Naive thymus-derived CD4-positive, alpha-beta T cell (primary cell): ENCODE measurements around the gene MAGEA10. TPM values are rescaled to one million over a fixed set of nuclear protein-coding genes. Genes with fewer than 3 reads are reported as not detected.
"Not testable (repeated sequence)": the region's sequence is repeated elsewhere in the genome, so short reads cannot be mapped to it uniquely, and the experiment has no call there.

Source experiments
- ATAC-seq: fragments of 150-1000 bp; cut with Tn5 transposase; 2 replicates; pipeline ENCODE4 v1.10.0; 2021; ENCODE audit warnings: mild to moderate bottlenecking, moderate library complexity
- CTCF ChIA-PET: fragments of 350-600 bp; sonication (Branson Sonifier 250); formaldehyde crosslinking; loops from one replicate; lab custom pipeline; 2021; ENCODE audit warnings: antibody characterized with exemption; lab: Charles Lee
- POLR2A ChIA-PET: fragments of 350-600 bp; sonication (Branson Sonifier 250); formaldehyde crosslinking; loops from one replicate; lab custom pipeline; 2021; ENCODE audit warnings: antibody characterized with exemption, inconsistent platforms; lab: Charles Lee
- DNase-seq, 9 donors: peaks; one replicate each; pipeline versions ENCODE4 v3.0.0 to v3.0.0-alpha.2; 2020 to 2022; ENCODE audit warnings: mixed read lengths in 1 of 9
- H3K27ac ChIP-seq: one replicate; pipeline ENCODE4 v1.7.0; 2013; ENCODE audit warnings: mild to moderate bottlenecking, low read depth, low read length, moderate library complexity
- H3K27me3 ChIP-seq, 2 donors: one replicate each; pipeline ENCODE4 v1.7.0; 2013; ENCODE audit warnings: low read length in 2 of 2, mild to moderate bottlenecking in 2 of 2, moderate library complexity in 2 of 2; ENCODE audit not compliant: control insufficient read depth in 2 of 2, insufficient read depth in 2 of 2
- H3K36me3 ChIP-seq, 3 experiments: 1 replicate in 2 of 3; 2 replicates in 1 of 3; pipeline ENCODE4 v1.7.0; 2013; ENCODE audit warnings: low read length in 3 of 3, mild to moderate bottlenecking in 3 of 3, moderate library complexity in 1 of 3; ENCODE audit not compliant: insufficient read depth in 3 of 3, control insufficient read depth in 2 of 3
- H3K4me1 ChIP-seq, 2 donors: one replicate each; pipeline ENCODE4 v1.7.0; 2013; ENCODE audit warnings: low read length in 2 of 2, mild to moderate bottlenecking in 2 of 2, moderate library complexity in 1 of 2; ENCODE audit not compliant: control insufficient read depth in 2 of 2, insufficient read depth in 2 of 2
- H3K4me3 ChIP-seq: 2 replicates; pipeline ENCODE4 v1.7.0; 2013; ENCODE audit warnings: mild to moderate bottlenecking, low read length
- H3K9me3 ChIP-seq, 3 experiments: 1 replicate in 2 of 3; 2 replicates in 1 of 3; pipeline ENCODE4 v1.7.0; 2013; ENCODE audit warnings: low read length in 3 of 3; ENCODE audit not compliant: control insufficient read depth in 2 of 3
- H3K27ac Mint-ChIP-seq, 9 donors: one replicate each; pipeline ENCODE4 v1.8.0; 2020 to 2022; ENCODE audit warnings: mixed read lengths in 9 of 9, mild to moderate bottlenecking in 8 of 9, moderate library complexity in 5 of 9, inconsistent platforms in 2 of 9
- H3K27me3 Mint-ChIP-seq, 5 donors: one replicate each; pipeline ENCODE4 v1.8.0; 2021 to 2022; ENCODE audit warnings: mixed read lengths in 5 of 5, mild to moderate bottlenecking in 1 of 5
- H3K36me3 Mint-ChIP-seq, 5 donors: one replicate each; pipeline ENCODE4 v1.8.0; 2020 to 2022; ENCODE audit warnings: mixed read lengths in 5 of 5, mild to moderate bottlenecking in 3 of 5, inconsistent platforms in 1 of 5
- H3K4me1 Mint-ChIP-seq, 7 donors: one replicate each; pipeline ENCODE4 v1.8.0; 2020 to 2022; ENCODE audit warnings: mixed read lengths in 7 of 7, mild to moderate bottlenecking in 3 of 7, inconsistent platforms in 1 of 7
- H3K4me3 Mint-ChIP-seq, 10 donors: one replicate each; pipeline ENCODE4 v1.8.0; 2020 to 2022; ENCODE audit warnings: mild to moderate bottlenecking in 10 of 10, mixed read lengths in 10 of 10, moderate library complexity in 6 of 10, inconsistent platforms in 2 of 10
- H3K9me3 Mint-ChIP-seq, 11 donors: one replicate each; pipeline ENCODE4 v1.8.0; 2020 to 2022; ENCODE audit warnings: mixed read lengths in 11 of 11, mild to moderate bottlenecking in 4 of 11, inconsistent platforms in 1 of 11, moderate library complexity in 1 of 11
- intact Hi-C, 2 donors: fragments of 100-400 bp; cut with micrococcal nuclease; formaldehyde crosslinking; loops; one replicate each; pipeline ENCODE4 v1.15.1; 2023
- polyA plus RNA-seq, 2 donors: library from polyadenylated mRNA; unstranded; fragments of 300-500 nt; fragmentation: Illumina TruSeq; gene quantifications; one replicate each; pipeline ENCODE4 v1.2.3, GENCODE V29; 2021
- total RNA-seq, 6 experiments: library from RNA in 5 of 6; stranded (reverse) in 5 of 6; gene quantifications; 1 replicate in 5 of 6; 2 replicates in 1 of 6; pipeline ENCODE4 v1.2.3 and lab custom pipeline; 2021 to 2026

MAGEA10 gene
- total RNA-seq (not detected), polyA plus RNA-seq (not detected), total RNA-seq (lab: John Stamatoyannopoulos, UW) (not detected)

- no peaks in the 10 kb centered on the region for H3K27me3 Mint-ChIP-seq
- no peak for ATAC-seq
- H3K4me1 Mint-ChIP-seq, result no peaks in the 10 kb centered on the region
- no peak within 1 kb of the TSS for H3K27ac Mint-ChIP-seq
- no peaks in the 10 kb centered on the region for H3K27me3 ChIP-seq
- no peaks in the 10 kb centered on the region for H3K36me3 Mint-ChIP-seq
- peaks cover 0 to 1% (median 0%) of the 10 kb centered on the region in 11 donors for H3K9me3 Mint-ChIP-seq
- H3K9me3 ChIP-seq, result no peaks in the 10 kb centered on the region
- no peaks in the 10 kb centered on the region for H3K36me3 ChIP-seq
- no peak within 1 kb of the TSS for H3K4me3 Mint-ChIP-seq
- intact Hi-C loops, result no loop called here
- DNase-seq, result no peak
- ChIA-PET POLR2A (no interaction called here), CTCF (no interaction called here)
- no peak within 1 kb of the TSS for H3K4me3 ChIP-seq
- H3K4me1 ChIP-seq, result no peaks in the 10 kb centered on the region
- no peak within 1 kb of the TSS for H3K27ac ChIP-seq
Measured at GRCh38 chrX:152138388-152138784, at the start of gene MAGEA10. Gene MAGEA10 (minus strand): TSS chrX:152138577. CDS start chrX:152135620, 2,957 bp downstream.

GRCh38 chrX:152177497-152178269, 39.3 kb upstream of the MAGEA10 start:
- Mint-ChIP-seq H3K27me3 (no peaks in the 10 kb centered on the region), H3K4me1 (no peaks in the 10 kb centered on the region), H3K9me3 (peaks cover 0 to 4% (median 0%) of the 10 kb centered on the region in 11 donors), H3K27ac (no peak overlapping the region), H3K4me3 (no peak overlapping the region), H3K36me3 (no peaks in the 10 kb centered on the region)
- ChIA-PET CTCF (no interaction called here), POLR2A (no interaction called here)
- no peak for DNase-seq
- Histone ChIP-seq H3K4me3 (no peak overlapping the region), H3K27ac (no peak overlapping the region), H3K9me3 (no peaks in the 10 kb centered on the region), H3K4me1 (no peaks in the 10 kb centered on the region), H3K36me3 (no peaks in the 10 kb centered on the region), H3K27me3 (no peaks in the 10 kb centered on the region)
- intact Hi-C loops, result no loop called here
- no peak for ATAC-seq

GRCh38 chrX:152177052-152177451, 38.7 kb upstream of the MAGEA10 start:
- Histone ChIP-seq H3K4me3 (no peak overlapping the region), H3K9me3 (no peaks in the 10 kb centered on the region), H3K4me1 (no peaks in the 10 kb centered on the region), H3K27me3 (no peaks in the 10 kb centered on the region), H3K27ac (no peak overlapping the region), H3K36me3 (no peaks in the 10 kb centered on the region)
- no peaks in the 10 kb centered on the region for H3K36me3 Mint-ChIP-seq
- H3K9me3 Mint-ChIP-seq, result peaks cover 0 to 5% (median 0%) of the 10 kb centered on the region in 11 donors
- DNase-seq (no peak), ATAC-seq (no peak)
- H3K27ac Mint-ChIP-seq, result no peak overlapping the region
- H3K4me3 Mint-ChIP-seq, result no peak overlapping the region
- H3K27me3 Mint-ChIP-seq, result no peaks in the 10 kb centered on the region
- no peaks in the 10 kb centered on the region for H3K4me1 Mint-ChIP-seq
- ChIA-PET CTCF (no interaction called here), POLR2A (no interaction called here)
- intact Hi-C loops, result no loop called here

GRCh38 chrX:152175892-152176291, 37.5 kb upstream of the MAGEA10 start:
- H3K36me3 Mint-ChIP-seq, H3K27ac ChIP-seq, H3K27me3 ChIP-seq, H3K27me3 Mint-ChIP-seq, CTCF ChIA-PET, H3K4me3 ChIP-seq, H3K4me3 Mint-ChIP-seq, H3K9me3 Mint-ChIP-seq, H3K27ac Mint-ChIP-seq, H3K9me3 ChIP-seq, intact Hi-C loops, ATAC-seq, DNase-seq, H3K4me1 Mint-ChIP-seq, H3K4me1 ChIP-seq, H3K36me3 ChIP-seq, POLR2A ChIA-PET: not testable (repeated sequence)

GRCh38 chrX:152173923-152174322, 35.5 kb upstream of the MAGEA10 start:
- H3K27me3 ChIP-seq, H3K27ac Mint-ChIP-seq, DNase-seq, H3K4me1 ChIP-seq, POLR2A ChIA-PET, CTCF ChIA-PET, ATAC-seq, H3K27me3 Mint-ChIP-seq, H3K4me3 ChIP-seq, H3K36me3 Mint-ChIP-seq, H3K27ac ChIP-seq, H3K36me3 ChIP-seq, H3K9me3 ChIP-seq, H3K9me3 Mint-ChIP-seq, intact Hi-C loops, H3K4me1 Mint-ChIP-seq, H3K4me3 Mint-ChIP-seq: not testable (repeated sequence)

- Histone ChIP-seq H3K36me3 (no peaks in the 10 kb centered on the region), H3K9me3 (no peaks in the 10 kb centered on the region), H3K4me1 (no peaks in the 10 kb centered on the region), H3K27me3 (no peaks in the 10 kb centered on the region), H3K4me3 (no peak overlapping the region), H3K27ac (no peak overlapping the region)
- Mint-ChIP-seq H3K4me3 (no peak overlapping the region), H3K27me3 (no peaks in the 10 kb centered on the region), H3K9me3 (peaks cover 0 to 5% (median 0%) of the 10 kb centered on the region in 11 donors), H3K36me3 (no peaks in the 10 kb centered on the region), H3K4me1 (no peaks in the 10 kb centered on the region), H3K27ac (no peak overlapping the region)
- DNase-seq (no peak), ATAC-seq (no peak)
- intact Hi-C loops, result no loop called here
- POLR2A ChIA-PET, result no interaction called here
- CTCF ChIA-PET, result no interaction called here
Measured at GRCh38 chrX:152170621-152171020, 32.2 kb upstream of the MAGEA10 start.
